DOHH2 (cell line): ENCODE data around the gene TXNL1.

Experiments
- EZH2phosphoT487 ChIP-seq: fragments of 200-600 bp; sonication (generic); IDR thresholded peaks from 2 replicates; pipeline ENCODE4 v1.6.1; 2017; ENCODE audit warnings: borderline replicate concordance, mild to moderate bottlenecking, antibody characterized with exemption, low read length, moderate library complexity, mixed read lengths
- TF ChIP-seq, protein P1 (sequence below): fragments of 200-600 bp; sonication (generic); IDR thresholded peaks from one replicate; pipeline ENCODE4 v1.5.1; 2014; ENCODE audit warnings: antibody characterized with exemption, mild to moderate bottlenecking, low read depth, low read length; ENCODE audit not compliant: poor library complexity, severe bottlenecking

DNA sequence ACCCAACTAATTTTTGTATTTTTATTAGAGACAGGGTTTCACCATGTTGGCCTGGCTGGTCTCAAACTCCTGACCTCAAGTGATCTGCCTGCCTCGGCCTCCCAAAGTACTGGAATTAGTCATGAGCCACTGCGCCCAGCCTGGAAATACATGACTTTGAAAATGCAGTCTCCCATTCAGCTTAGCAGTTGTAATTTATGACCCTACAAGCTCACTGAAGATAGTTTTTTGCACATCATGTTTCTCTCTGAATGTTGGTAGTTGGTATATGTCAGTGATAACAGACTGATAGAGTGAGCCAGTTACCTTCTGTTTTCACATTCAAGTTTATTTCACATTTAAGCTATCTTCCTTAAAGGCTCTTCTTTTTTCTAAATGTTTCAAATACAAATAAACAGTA is 19.9 kb upstream of the TXNL1 start:
- TF ChIP-seq, protein P1, sequence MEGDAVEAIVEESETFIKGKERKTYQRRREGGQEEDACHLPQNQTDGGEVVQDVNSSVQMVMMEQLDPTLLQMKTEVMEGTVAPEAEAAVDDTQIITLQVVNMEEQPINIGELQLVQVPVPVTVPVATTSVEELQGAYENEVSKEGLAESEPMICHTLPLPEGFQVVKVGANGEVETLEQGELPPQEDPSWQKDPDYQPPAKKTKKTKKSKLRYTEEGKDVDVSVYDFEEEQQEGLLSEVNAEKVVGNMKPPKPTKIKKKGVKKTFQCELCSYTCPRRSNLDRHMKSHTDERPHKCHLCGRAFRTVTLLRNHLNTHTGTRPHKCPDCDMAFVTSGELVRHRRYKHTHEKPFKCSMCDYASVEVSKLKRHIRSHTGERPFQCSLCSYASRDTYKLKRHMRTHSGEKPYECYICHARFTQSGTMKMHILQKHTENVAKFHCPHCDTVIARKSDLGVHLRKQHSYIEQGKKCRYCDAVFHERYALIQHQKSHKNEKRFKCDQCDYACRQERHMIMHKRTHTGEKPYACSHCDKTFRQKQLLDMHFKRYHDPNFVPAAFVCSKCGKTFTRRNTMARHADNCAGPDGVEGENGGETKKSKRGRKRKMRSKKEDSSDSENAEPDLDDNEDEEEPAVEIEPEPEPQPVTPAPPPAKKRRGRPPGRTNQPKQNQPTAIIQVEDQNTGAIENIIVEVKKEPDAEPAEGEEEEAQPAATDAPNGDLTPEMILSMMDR, result no peak
- no peak for TF ChIP-seq EZH2phosphoT487
